Measurements from ENCODE around the gene FMN1. TPM values are rescaled to one million over a fixed set of nuclear protein-coding genes. Genes with fewer than 3 reads are reported as not detected.

FMN1 gene
- total and polyA plus RNA-seq, 7 donors = 3.0 to 19.9 (median 6.7) TPM

DNA sequence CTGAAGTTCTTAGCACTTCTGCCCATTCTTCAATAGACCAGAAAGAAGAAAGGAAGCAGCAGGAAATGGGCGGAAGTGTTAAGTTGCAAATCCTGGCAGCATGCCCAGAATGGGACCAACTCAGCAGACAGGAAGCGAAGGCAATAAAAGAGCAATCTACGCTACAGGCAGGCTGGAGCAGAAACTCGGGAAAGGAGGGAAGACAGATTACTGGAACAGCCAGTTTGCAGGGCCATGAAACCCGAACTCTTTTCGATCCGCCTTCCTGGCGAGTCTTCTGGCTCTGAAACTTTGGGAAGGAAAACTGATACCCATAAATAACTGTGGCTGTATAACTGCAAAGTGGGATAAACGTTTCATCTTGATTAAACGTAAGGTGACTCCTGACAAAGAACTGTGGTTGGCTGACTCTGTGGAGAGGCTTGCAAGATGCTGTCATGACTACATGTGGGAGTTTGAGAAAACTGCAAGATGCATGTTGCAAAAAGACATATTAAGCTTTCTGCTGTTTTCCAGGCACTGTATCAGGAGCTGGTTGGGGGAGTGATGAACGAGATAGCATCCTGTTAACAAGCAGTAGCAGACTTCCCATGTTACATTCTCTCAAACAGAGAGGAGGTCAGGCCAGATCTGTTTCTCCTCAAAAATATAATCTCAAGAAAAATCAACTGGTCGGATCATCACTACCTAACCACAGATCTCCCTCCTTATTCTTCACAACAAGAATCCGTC is 67.8 kb downstream of the FMN1 start:
- Histone ChIP-seq H3K27me3 (no peaks in the 10 kb centered on the region), H3K9me3 (no peaks in the 10 kb centered on the region), H3K4me1 (peaks cover 0 to 5% (median 0%) of the 10 kb centered on the region in 4 donors), H3K4me3 (no peak overlapping the region), H3K36me3 (no peaks in the 10 kb centered on the region), H3K27ac (no peak overlapping the region)
- DNase-seq = peak; percentile 78
- intact Hi-C loops (cut with DNase I) = no loop called here
- WGBS, 2 donors = 20 to 26% methylated on average over 13 of the region's 13 CpGs
- TF ChIP-seq POLR2AphosphoS5 (IDR thresholded peaks at IDR 0.05) = peak in 1 of 4 donors; percentile 14
- TF ChIP-seq, protein P1, sequence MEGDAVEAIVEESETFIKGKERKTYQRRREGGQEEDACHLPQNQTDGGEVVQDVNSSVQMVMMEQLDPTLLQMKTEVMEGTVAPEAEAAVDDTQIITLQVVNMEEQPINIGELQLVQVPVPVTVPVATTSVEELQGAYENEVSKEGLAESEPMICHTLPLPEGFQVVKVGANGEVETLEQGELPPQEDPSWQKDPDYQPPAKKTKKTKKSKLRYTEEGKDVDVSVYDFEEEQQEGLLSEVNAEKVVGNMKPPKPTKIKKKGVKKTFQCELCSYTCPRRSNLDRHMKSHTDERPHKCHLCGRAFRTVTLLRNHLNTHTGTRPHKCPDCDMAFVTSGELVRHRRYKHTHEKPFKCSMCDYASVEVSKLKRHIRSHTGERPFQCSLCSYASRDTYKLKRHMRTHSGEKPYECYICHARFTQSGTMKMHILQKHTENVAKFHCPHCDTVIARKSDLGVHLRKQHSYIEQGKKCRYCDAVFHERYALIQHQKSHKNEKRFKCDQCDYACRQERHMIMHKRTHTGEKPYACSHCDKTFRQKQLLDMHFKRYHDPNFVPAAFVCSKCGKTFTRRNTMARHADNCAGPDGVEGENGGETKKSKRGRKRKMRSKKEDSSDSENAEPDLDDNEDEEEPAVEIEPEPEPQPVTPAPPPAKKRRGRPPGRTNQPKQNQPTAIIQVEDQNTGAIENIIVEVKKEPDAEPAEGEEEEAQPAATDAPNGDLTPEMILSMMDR (IDR thresholded peaks at IDR 0.05) = no peak

DNA sequence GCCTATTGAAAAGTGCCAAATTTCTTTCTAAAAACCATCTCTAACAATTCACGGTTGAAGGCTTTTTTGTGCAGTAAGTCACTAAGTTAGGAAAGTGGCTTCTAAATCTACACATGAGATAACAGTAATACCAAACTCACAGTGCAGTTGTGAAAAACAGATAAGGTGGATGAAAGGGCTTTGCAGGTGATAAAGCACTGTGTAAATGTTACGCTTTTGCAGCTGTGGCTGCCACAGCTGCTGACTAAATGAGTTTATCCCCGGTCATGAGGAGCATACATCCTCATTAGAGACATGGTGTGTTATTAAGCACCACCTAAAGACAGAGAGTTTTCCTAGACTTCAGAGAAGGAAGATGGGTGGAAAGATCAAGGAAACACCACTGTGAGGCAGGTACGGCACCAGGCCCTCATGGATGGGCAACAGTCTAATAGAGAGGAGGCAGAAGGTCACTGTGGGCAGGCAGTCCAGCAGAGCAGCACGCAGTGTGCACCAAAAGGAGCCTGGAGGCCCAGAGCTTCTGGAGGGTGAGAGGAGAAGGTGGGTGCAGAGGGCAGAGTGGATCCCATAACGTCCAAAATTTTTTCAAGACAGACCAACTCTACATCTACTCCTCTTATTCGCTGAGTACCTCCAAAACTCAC is 68.5 kb downstream of the FMN1 start:
- 43 to 57% methylated on average over 7 of the region's 7 CpGs for WGBS, 2 donors
- no peak overlapping the region for H3K27ac ChIP-seq
- H3K27me3 ChIP-seq = no peaks in the 10 kb centered on the region
- no peak for DNase-seq
- no peaks in the 10 kb centered on the region for H3K36me3 ChIP-seq
- no peaks in the 10 kb centered on the region for H3K9me3 ChIP-seq
- peaks cover 0 to 5% (median 0%) of the 10 kb centered on the region in 4 donors for H3K4me1 ChIP-seq
- no peak overlapping the region for H3K4me3 ChIP-seq
- no peak for TF ChIP-seq POLR2AphosphoS5 (IDR thresholded peaks at IDR 0.05)
- TF ChIP-seq EP300 (IDR thresholded peaks at IDR 0.05) = no peak
- no peak for TF ChIP-seq POLR2A (IDR thresholded peaks at IDR 0.05)
- intact Hi-C loops (cut with DNase I) = no loop called here

DNA sequence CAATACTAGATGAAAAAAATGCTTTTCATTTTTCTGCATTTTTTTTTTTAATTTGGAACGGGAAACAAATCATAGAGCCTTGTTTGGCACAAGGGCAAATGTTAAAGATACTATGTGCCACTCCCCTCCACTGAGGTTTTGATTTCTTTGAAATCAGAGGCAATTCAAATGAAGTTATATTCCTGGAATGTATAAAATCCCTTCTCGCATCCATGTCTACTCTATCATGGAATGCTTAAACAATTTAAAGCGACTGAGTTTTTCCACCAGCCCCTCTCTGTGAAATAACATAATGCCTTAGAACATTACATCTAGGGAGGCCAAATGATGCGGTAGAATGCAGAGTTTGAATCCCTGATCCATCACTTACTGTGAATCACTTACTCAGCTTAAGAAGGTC is 69.7 kb downstream of the FMN1 start:
- H3K27me3 ChIP-seq = no peaks in the 10 kb centered on the region
- H3K4me1 ChIP-seq = peaks cover 0 to 5% (median 0%) of the 10 kb centered on the region in 4 donors
- WGBS, 2 donors = 45 to 55% methylated on average over 4 of the region's 4 CpGs
- no peak overlapping the region for H3K4me3 ChIP-seq
- no peak for TF ChIP-seq POLR2AphosphoS5 (IDR thresholded peaks at IDR 0.05)
- no peak for TF ChIP-seq EP300 (IDR thresholded peaks at IDR 0.05)
- TF ChIP-seq POLR2A (IDR thresholded peaks at IDR 0.05) = no peak
- TF ChIP-seq, protein P1 (IDR thresholded peaks at IDR 0.05) = no peak
- H3K9me3 ChIP-seq = no peaks in the 10 kb centered on the region
- no peak overlapping the region for H3K27ac ChIP-seq
- no peak for DNase-seq
- H3K36me3 ChIP-seq = no peaks in the 10 kb centered on the region
- intact Hi-C loops (cut with DNase I) = no loop called here

DNA sequence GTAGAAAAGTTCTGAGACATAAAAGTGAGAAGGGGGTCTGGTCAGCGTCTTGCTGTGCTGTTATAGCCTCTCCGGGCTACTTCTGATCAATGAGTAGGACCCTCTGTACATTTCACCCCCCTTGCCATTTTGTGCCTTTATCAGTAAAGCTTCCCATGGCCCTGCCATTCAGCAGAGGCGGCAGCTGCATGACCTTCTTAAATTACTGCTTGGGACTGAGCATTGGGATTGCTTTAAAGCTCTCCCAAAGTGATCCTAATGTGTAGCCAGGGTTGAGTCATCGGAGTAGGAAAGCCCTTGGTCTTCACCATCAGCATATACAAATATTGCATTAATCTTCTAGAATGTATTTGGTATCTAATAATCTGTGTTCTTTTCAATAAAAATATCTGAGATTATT is 70.2 kb downstream of the FMN1 start:
- no peak overlapping the region for H3K27ac ChIP-seq
- WGBS, 2 donors = 79 to 90% methylated on average over 4 of the region's 4 CpGs
- H3K4me3 ChIP-seq = no peak overlapping the region
- H3K4me1 ChIP-seq = peaks cover 0 to 5% (median 0%) of the 10 kb centered on the region in 4 donors
- no peaks in the 10 kb centered on the region for H3K36me3 ChIP-seq
- no peak for TF ChIP-seq POLR2AphosphoS5 (IDR thresholded peaks at IDR 0.05)
- TF ChIP-seq EP300 (IDR thresholded peaks at IDR 0.05) = no peak
- TF ChIP-seq, protein P1 (IDR thresholded peaks at IDR 0.05) = no peak
- TF ChIP-seq POLR2A (IDR thresholded peaks at IDR 0.05) = no peak
- no peaks in the 10 kb centered on the region for H3K9me3 ChIP-seq
- no peaks in the 10 kb centered on the region for H3K27me3 ChIP-seq
- no peak for DNase-seq
- intact Hi-C loops (cut with DNase I) = no loop called here

DNA sequence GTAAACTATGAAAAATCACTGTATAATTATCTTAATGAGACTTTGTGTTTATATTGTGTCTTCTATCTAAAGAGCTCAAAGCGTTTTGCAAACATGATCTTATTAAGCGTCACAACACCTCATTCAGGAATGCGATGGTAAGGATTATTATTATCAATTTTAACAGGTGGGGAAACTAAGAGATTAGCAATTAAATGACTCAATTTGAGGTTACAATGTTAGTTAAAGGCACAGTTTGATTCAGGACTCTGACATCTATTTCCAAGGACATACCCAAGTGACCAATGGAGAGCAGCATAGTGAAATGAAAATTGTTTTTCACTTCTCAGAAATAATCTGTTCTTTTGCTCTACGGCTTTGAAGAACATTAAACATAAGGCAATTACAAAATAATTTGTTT is 74.6 kb downstream of the FMN1 start:
- intact Hi-C loops (cut with DNase I) = no loop called here
- H3K4me3 ChIP-seq = no peak overlapping the region
- no peaks in the 10 kb centered on the region for H3K36me3 ChIP-seq
- WGBS, 2 donors = 65 to 84% methylated on average over 4 of the region's 4 CpGs
- no peaks in the 10 kb centered on the region for H3K9me3 ChIP-seq
- no peak for DNase-seq
- no peak overlapping the region for H3K27ac ChIP-seq
- no peaks in the 10 kb centered on the region for H3K27me3 ChIP-seq
- H3K4me1 ChIP-seq = no peaks in the 10 kb centered on the region
- TF ChIP-seq, protein P1 (IDR thresholded peaks at IDR 0.05) = no peak
- TF ChIP-seq POLR2AphosphoS5 (IDR thresholded peaks at IDR 0.05) = no peak
- TF ChIP-seq POLR2A (IDR thresholded peaks at IDR 0.05) = no peak
- no peak for TF ChIP-seq EP300 (IDR thresholded peaks at IDR 0.05)
